HCT116 (cell line): Measurements from ENCODE around the gene ZNFX1.

Experiments used
- ATF3 ChIP-seq: IDR thresholded peaks from 2 replicates; pipeline ENCODE4 v1.6.1; 2012
- CTCF ChIP-seq, 3 experiments: fragments of 200-600 bp in 1 of 3; sonication (generic) in 1 of 3; IDR thresholded peaks in 2 of 3; conservative IDR thresholded peaks in 1 of 3; 2 replicates each; pipeline ENCODE4 v1.5.1; 2012 to 2017; ENCODE audit warnings: low read depth in 2 of 3, low read length in 2 of 3, antibody characterized with exemption in 1 of 3, borderline replicate concordance in 1 of 3, control low read depth in 1 of 3, mild to moderate bottlenecking in 1 of 3, mixed read lengths in 1 of 3, mixed run types in 1 of 3, moderate library complexity in 1 of 3; ENCODE audit not compliant: insufficient read depth in 1 of 3
- EGR1 ChIP-seq: IDR thresholded peaks from 2 replicates; pipeline ENCODE4 v1.6.1; 2012; ENCODE audit warnings: low read depth
- EZH2 ChIP-seq: fragments of 200-600 bp; sonication (generic); IDR thresholded peaks from 2 replicates; pipeline ENCODE4 v1.6.1; 2017; ENCODE audit warnings: antibody characterized with exemption, mixed run types
- POLR2A ChIP-seq: IDR thresholded peaks from 2 replicates; pipeline ENCODE4 v1.7.0; 2011; ENCODE audit warnings: borderline replicate concordance; ENCODE audit not compliant: insufficient read depth, insufficient read length; ENCODE audit errors: extremely low read depth
- POLR2AphosphoS5 ChIP-seq: IDR thresholded peaks from 2 replicates; pipeline ENCODE4 v1.6.1; 2011; ENCODE audit warnings: mild to moderate bottlenecking, low read depth, low read length, moderate library complexity

DNA sequence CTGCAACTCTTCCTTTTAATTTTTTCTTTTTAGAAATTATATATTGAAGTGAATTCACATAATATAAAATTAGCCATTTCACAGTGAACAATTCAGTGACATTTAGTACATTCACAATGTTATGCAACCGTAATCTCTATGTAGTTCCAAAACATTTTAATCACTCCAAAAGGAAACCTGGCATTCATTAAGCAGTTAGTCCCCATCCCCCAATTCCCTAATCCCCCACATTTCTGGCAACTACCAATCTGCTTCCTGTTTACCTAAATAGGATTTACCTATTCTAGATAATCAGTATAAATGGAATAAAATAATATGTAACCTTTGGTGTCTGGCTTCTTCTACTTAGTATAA lies 67.1 kb downstream of the ZNFX1 start:
- TF ChIP-seq EGR1 (no peak), CTCF (IDR thresholded peaks at IDR 0.05 in 2 of 3, conservative IDR thresholded peaks at IDR 0.05 in 1 of 3; ENCODE audit: borderline replicate concordance in 1 of 3, insufficient read depth in 1 of 3, low read depth in 2 of 3, low read length in 2 of 3) (no peak), POLR2A (no peak), ATF3 (no peak), EZH2 (no peak), POLR2AphosphoS5 (no peak)
